Kidney epithelial cell (primary cell): Measurements from ENCODE around the gene LGALS3BP. TPM values are rescaled to one million over a fixed set of nuclear protein-coding genes. Genes with fewer than 3 reads are reported as not detected.

Experiments
- DNase-seq: peaks from one replicate; pipeline ENCODE4 v3.0.0-alpha.2; 2010; ENCODE audit warnings: low read depth
- H3K27me3 ChIP-seq: 2 replicates; pipeline ENCODE4 v1.6.0; 2011; ENCODE audit warnings: low read length; ENCODE audit not compliant: control insufficient read depth, insufficient read depth
- H3K36me3 ChIP-seq: 2 replicates; pipeline ENCODE4 v1.5.1; 2011; ENCODE audit warnings: low read length; ENCODE audit not compliant: control insufficient read depth, insufficient read depth
- H3K4me3 ChIP-seq: 2 replicates; pipeline ENCODE4 v1.5.1; 2011; ENCODE audit warnings: low read depth, mild to moderate bottlenecking, control low read depth, low read length
- total RNA-seq: library from RNA; depleted of rRNA; stranded (reverse); fragments of >200 nt; gene quantifications from 2 replicates; pipeline ENCODE4 v1.2.3, GENCODE V29; 2015
- TF ChIP-seq, protein P1 (sequence below): IDR thresholded peaks from 2 replicates; pipeline ENCODE4 v1.5.1; 2011; ENCODE audit warnings: mild to moderate bottlenecking, moderate library complexity, low read length, control low read depth, inconsistent platforms; ENCODE audit not compliant: insufficient read depth, poor library complexity, severe bottlenecking

Gene LGALS3BP
- total RNA-seq, 1 donor from 2014 or later: 283 TPM

DNA sequence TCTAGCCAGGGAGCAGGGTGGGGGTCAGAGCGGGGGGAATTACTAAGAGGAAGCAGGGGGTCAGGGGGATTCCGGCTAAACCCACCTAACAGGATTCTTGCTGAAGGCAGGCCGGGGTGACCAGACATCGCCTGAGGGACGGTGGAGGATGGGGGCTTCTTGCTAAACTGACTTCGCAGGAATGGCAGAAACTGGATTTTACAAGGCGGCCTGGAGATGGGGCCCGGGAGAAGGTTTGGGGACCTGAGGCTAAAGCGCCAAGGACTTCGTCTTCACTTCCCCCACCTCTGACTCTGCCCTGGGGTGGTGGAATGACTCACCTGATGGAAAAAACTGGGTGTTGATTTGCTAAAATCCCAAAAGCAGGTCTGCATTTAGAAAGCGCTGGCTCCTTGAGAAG is 23.5 kb downstream of the LGALS3BP start:
- Histone ChIP-seq H3K4me3 (no peak overlapping the region), H3K36me3 (no peaks in the 10 kb centered on the region), H3K27me3 (no peaks in the 10 kb centered on the region)
- TF ChIP-seq, protein P1, sequence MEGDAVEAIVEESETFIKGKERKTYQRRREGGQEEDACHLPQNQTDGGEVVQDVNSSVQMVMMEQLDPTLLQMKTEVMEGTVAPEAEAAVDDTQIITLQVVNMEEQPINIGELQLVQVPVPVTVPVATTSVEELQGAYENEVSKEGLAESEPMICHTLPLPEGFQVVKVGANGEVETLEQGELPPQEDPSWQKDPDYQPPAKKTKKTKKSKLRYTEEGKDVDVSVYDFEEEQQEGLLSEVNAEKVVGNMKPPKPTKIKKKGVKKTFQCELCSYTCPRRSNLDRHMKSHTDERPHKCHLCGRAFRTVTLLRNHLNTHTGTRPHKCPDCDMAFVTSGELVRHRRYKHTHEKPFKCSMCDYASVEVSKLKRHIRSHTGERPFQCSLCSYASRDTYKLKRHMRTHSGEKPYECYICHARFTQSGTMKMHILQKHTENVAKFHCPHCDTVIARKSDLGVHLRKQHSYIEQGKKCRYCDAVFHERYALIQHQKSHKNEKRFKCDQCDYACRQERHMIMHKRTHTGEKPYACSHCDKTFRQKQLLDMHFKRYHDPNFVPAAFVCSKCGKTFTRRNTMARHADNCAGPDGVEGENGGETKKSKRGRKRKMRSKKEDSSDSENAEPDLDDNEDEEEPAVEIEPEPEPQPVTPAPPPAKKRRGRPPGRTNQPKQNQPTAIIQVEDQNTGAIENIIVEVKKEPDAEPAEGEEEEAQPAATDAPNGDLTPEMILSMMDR: no peak
- no peak for DNase-seq

DNA sequence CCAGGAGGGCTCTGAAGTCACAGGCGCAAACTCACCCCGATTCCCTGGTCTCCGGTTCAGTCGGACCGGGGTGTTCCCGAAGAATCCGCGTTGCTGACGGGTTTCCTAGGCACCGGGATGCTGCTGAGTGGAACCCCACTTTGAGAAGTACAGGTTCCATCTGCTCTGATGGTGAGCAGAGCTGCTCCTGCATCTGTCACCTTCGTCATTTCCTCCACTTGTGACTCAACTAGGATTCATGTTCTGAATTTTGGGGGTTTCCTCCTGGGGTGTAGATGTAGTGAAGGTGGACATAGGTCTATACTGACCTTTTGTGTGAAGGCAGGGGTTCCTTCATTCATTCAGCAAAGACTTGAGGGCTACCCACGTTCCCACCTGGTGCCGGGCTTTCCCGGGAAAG is 25.0 kb downstream of the LGALS3BP start:
- Histone ChIP-seq H3K27me3 (no peaks in the 10 kb centered on the region), H3K4me3 (no peak overlapping the region), H3K36me3 (no peaks in the 10 kb centered on the region)
- TF ChIP-seq, protein P1: no peak
- no peak for DNase-seq

DNA sequence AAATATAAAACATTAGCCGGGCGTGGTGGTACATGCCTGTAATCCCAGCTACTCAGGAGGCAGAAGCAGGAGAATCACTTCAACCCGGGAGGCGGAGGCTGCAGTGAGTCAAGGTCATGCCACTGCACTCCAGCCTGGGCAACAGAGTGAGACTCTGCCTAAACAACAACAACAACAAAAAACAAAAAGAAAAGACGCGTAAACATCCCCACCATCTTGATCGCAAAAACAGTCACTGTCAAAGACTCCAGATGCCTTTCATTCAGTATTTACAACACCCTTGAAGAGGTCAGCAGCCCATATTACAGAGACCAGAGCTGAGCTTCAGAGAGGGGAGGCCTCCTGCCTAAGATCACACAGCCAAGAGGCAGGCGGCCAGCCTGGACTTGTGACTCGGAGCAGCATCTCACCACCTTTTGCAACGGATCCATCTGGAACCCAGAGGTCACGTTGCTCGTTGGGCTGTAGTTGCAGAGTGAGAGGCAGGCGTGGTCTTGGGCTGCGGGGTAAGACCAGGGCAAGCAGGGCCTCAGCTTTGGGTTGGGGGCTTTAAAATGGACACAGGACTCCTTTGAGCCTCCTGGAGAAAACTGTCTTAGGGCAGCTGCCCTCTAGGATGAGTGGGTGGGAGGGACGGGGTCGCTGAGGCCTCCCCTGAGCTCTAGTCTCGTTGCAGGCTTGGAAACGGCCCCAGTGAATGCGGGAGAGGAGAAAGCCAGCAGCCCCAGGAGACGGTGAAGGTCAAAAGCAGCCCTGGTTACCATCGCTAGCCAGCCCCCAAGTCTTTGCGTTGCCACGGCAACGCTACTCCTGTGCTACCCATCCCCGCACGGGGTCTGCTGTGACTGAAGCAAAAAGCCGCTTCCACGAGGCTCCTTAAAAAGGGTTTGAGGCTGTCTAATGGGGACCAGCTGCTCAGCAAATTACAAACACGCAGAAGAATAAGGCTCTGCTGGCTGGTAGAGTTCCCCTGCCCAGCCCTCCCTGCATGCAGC is 26.1 kb downstream of the LGALS3BP start:
- H3K27me3 ChIP-seq: no peaks in the 10 kb centered on the region
- no peak overlapping the region for H3K4me3 ChIP-seq
- no peaks in the 10 kb centered on the region for H3K36me3 ChIP-seq
- DNase-seq: no peak
- TF ChIP-seq, protein P1: no peak

DNA sequence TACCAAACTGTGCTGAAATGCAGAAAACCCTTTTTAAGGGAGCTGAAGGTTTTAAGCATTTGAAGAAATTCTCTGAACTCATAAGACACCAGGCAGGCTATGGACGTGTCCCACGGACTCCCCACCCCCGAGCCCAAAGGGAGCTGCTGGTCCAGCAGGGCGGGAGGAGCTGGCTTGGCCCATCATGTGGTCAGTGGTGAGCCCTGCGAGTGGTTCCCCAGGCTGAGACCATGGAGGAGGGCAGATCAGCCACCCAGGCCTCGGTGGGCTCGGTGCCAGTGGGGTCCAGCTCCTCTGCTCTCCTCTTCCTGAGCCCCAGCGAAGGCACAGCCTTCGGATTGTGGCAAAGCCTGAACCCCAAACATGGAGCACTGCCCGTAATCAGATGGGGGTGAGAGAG is 27.0 kb downstream of the LGALS3BP start:
- no peaks in the 10 kb centered on the region for H3K27me3 ChIP-seq
- no peak for DNase-seq
- no peaks in the 10 kb centered on the region for H3K36me3 ChIP-seq
- H3K4me3 ChIP-seq: no peak overlapping the region
- TF ChIP-seq, protein P1: no peak

DNA sequence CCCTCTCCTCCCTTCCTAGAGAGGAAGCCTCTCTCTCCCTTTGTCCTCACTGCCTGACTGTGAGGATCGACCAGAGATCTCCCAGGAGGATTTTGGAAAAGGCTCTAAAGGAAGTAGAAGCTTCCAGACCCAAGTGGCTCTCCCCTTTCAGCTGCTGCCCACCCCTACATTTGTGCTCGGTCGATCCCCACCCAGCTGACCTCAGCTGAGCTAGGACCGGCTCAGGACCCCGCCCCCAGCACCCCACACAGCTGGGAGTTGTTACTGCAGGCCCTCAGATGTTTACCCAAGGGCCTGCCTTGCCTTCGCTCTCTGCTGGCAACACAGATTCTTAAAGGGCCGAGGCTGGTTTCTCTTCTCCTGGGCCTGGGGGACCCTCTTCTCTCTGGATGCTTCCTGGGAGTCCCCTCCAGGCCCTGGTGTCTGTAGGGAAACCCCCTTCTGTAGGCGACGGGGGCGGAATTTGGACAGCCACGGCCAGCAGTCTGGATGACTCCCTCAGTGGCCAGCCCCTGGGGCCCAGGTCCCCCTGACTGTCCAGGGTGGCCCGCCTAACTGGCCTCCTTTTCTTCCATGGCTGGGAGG is 27.7 kb downstream of the LGALS3BP start:
- Histone ChIP-seq H3K36me3 (no peaks in the 10 kb centered on the region), H3K27me3 (no peaks in the 10 kb centered on the region), H3K4me3 (no peak overlapping the region)
- TF ChIP-seq, protein P1: no peak
- DNase-seq: no peak
